DMS 273 treated with DMSO at 0.1 percent for 48 hours (cell line): ENCODE results near the gene TNFRSF8.
"Not testable (repeated sequence)": the region's sequence is repeated elsewhere in the genome, so short reads cannot be mapped to it uniquely, and the experiment has no call there.

ENCODE experiments used
- DNase-seq: peaks from one replicate; lab custom pipeline; 2025; lab: John Stamatoyannopoulos, UW

Gene TNFRSF8

DNA sequence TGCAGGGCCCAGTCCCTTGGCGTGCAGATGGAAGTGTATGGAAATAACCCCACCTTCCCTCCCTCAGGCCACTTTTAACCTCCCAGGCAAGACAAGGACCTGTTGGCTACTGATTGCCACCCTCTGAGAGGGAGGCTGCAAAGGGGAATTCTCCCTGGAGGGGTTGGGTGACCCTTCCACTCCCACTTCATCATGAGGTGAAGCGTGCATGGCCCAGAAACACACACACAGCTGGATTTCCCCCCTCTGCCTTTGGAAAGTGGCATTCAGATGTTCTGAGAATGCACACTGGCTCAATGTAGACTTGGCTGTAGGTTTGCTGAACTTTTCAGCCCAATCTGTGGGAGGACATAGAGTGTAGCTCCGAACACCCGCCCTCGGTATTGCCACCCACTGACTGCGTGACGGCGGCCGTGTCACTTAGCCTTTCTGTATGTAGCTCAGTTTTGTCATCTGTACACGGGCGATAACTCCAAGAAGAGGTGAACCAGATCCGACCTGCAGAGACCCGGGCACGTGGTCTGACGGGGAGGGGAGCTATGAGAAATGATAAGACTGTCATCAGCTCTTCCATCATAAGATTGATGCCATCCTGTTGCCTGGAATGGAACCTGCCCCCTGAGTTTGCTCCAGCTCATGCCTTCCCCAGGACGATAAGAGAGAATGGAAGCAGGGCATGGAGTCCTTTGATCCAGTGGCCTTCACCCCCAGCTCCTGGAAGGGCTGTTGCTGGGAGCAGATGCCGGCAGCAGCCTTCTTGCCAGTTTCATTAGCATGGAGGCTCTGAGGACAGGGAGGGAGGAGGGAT, 24.5 kb upstream of the TNFRSF8 start:
- DNase-seq, result no peak

DNA sequence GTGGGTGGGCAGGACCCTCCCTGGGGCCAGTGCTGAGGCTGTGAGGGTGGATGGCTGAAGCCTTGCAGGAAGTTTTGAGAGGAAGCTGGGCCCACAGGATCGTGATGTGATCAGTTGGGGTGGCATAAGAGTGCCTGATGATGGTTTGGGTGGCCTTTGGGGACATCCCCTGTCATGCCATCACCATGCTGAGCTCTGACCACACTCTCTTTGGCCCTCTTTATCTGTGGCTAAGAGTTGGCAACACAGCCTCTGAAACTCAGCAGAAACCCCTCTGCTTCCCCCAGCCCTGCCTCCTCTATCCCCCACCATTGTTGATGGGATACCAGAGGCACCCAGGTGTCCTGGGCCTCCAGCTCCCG, 24.0 kb upstream of the TNFRSF8 start:
- no peak for DNase-seq

DNA sequence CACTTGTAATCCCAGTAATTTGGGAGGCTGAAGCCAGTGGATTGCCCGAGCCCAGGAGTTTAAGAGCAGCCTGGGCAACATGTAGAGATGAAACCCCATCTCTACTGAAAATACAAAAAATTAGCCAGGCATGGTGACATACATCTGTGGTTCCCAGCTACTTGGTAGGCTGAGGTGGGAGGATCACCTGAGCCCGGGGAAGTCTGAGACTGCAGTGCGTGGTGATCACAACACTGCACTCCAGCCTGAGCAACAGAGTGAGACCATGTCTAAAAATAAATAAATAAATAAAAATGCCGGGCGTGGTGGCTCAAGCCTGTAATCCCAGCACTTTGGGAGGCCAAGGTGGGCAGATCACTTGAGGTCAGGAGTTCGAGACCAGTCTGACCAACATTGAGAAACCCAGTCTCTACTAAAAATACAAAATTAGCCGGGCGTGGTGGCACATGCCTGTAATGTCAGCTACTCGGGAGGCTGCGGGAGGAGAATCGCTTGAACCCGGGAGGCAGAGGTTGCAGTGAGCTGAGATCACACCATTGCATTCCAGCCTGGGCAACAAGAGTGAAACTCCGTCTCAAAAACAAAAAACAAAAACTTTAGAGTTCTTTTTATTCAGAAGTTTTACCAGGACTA, 23.2 kb upstream of the TNFRSF8 start:
- DNase-seq, result not testable (repeated sequence)

DNA sequence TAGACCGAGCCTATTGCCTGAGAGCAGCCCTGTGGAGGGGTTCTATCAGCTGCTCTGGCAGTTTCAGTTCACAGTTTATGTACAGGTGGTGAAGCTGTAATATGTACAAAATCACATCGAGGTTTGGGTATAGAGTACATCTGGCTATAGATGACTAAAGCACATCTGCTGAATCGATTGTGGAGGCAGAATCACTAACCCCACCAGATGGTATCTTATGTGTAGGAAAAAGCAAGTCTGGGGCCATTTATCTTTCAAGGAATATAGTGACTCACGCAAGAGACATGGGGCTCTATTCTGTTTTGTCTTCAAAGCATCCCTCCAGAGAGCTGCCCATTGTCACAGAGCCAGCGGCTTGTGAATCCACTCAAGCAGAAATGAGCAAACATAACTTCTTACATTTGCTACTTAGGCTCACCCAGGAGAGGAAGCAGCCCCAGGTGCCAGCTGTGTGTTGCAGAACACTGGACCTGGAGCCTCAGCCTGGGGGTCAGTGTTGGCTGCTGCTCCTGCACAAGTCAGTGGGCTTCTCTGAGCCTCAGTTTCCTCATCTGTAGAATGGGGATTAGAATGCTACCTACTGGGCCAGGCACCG, 22.5 kb upstream of the TNFRSF8 start:
- peak; percentile 75 for DNase-seq

DNA sequence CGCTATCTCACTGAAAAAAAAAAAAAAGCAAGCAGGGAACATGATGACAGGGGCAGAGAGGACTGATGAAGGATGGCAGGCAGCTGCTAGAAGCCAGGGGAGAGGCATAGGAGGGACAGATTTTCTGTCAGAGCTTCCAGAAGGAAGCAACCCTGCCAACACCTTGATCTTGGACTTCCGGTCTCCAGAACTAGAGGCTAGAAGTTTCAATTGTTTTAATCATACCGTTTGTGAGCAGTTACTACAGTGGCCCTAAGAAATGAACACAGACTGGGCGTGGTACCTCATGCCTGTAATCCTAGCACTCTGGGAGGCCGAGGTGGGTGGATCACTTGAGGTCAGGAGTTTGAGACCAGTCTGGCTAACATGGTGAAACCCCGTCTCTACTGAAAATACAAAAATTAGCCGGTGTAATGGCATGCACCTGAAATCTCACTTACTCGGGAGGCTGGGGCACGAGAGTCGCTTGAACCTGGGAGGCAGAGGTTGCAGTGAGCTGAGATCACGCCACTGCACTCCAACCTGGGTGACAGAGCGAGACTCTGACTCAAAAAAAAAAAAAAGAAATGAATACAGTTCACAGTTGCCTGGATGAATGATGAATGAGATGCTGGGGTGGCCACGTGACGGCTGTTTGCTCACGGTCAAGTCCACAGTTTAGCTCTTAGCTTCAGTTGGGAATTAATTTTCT, 18.8 kb upstream of the TNFRSF8 start:
- not testable (repeated sequence) for DNase-seq

DNA sequence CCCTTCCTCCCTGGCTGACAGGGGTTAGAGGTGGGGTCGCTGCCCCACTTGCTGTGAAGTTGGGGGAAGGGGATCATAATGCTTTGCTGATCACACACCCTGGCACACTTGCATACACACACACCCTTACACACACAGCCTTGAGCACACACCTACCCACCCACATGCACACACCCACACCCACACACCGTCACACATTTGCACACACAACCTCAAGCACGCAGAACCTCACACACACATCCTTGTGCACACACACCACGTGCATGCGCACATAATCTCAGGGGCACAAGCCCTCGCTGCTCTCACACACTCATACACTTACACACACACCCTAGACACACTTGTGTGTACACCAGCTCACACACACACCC, 16.4 kb upstream of the TNFRSF8 start:
- no peak for DNase-seq

DNA sequence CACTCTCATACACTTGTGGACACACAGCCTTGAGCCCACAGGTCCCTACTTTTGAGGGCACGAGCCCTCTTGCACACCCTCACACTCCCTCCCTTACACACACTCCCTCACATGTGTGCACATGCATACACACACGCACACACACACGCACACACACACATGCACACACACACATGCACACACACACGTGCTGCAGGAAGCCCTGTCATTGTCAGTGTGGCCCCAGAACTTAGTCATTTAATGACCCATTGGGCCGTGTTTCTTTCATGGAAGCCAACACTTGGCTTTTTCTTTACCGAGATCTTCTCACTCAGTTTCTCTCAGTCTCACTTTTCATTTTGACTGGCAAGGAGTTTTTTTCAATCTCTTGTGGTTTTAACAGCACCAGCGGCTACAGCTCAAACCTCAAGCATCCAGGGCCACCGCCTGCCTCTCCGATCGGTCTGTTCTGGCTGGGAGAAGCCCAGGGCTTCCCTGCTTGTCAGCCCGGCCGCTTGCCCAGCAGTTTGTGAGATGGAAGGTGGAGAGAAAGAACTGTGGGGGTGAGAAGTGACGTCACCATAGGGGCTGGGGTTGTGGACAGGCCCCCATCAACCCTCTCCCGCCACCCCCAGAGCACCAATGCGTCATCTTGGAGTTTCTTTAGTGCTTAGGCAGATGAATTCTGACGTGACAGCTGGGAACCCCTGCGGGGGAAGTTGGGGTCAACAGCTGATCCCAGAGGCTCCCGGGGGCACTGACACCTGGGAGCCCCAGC, 15.8 kb upstream of the TNFRSF8 start:
- DNase-seq, result no peak

DNA sequence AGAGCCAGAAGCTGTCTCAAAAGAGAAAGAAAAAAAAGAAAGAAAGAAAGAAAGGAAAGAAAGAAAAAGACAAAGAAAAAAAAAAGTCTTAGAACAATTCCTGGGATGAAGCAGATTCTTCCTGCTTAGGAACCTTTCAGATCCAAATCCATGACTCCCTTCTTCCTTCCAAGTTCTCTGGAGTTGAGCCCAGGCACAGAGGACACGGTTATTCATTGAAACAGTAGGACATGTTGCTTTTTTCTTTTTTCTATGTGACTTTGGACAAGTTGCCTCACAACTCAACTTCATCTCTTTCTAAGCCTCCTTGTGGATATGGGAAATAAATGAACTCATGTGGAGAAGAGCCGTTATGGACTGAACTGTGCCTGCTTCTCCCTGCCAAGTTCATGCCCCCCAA, 14.7 kb upstream of the TNFRSF8 start:
- no peak for DNase-seq

DNA sequence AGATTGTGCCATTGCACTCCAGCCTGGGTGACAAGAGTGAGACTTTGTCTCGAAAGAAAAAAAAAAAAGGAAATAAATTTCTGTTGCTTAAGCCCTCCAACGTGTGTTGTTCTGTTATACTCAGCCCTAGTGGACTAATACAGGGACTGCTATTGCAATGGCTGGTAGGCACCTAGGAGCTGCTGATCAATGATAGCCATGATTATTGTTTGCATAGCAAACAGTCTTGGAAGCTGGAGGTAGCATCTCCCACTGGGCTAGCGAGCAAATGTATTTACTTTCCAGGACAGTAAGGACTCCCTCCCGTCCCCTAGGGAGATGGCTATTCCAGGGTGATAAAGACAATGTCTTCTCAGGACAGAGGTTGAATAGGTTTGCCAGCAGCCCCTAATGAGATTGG, 13.5 kb upstream of the TNFRSF8 start:
- no peak for DNase-seq

DNA sequence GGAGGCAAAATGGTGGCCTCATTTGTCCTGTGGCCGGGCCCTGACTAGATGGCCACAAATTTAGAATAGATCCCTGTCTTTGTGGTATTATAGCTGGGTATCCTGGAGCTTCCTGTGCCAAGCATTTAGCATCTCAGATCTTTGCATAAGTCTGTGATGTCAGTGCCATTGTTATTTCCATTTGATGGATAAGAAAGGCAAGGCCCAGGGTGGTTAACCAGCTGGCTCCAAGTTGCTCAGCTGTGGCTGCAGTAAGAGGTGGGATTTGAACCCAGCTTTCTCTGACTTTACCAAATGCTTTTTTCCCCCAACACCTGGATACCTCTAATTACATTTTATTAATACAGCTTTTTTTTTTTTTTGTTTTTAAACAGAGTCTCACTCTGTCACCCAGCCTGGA, 11.7 kb upstream of the TNFRSF8 start:
- no peak for DNase-seq

DNA sequence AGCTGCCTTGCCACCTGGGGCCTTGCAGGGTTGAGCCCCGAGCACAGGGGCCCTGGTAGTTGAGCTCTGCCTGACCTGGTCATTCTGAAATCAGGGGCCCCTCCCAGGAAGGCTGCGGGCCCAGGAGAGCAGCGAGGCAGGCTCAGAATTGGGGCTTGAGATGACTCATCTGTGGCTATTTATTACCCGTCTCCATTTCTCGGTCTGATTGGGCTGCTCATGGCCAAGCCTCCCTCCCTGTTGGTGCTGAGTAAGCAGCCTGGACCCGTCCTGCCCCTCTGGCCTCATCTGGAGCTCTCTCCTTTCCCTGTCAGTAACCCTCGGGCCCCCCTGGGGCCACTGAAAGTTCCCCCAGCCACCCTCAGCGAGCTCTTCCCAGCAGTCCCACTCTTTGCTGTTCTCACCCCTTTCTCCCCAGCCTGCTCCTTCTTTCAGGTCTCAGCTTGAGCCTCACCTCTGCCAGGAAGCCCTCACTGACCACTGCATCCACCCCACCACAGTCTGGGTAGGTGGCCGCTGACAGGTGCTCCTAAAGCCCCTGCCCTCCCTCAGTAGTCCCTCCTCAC, 11.0 kb upstream of the TNFRSF8 start:
- peak; percentile 36 for DNase-seq

DNA sequence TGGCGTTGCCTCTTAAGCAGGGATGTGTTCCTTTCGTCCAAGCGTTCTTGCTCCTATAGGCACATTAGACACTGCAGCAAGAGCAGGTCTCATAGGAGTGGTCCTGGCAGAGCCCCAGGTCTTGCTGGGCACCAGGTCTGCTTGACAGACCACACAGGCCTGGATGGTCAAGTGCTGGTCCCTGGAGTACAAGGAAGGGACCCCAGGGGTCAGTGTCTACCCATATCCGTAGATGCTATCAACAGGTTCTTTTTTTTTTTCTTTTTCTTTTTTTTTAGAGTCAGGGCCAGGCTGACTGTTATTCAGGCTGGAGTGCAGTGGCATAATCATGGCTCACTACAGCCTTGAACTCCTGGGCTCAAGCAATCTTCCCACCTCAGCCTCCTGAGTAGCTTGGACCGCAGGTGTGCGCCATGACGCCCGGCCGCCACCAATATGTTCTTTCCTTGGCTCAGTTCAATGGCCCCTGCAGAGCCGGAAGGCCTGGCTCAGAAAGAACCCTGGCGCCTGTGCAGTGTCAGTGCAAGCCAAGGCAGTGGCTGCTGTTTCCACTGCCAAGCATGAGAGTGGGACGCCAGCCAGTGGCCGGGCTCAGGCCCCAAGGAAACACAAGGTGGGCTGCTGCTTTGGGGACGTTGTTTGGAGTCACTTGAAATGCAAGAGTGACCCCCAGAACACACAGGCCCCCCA, 10.0 kb upstream of the TNFRSF8 start:
- DNase-seq, result no peak

DNA sequence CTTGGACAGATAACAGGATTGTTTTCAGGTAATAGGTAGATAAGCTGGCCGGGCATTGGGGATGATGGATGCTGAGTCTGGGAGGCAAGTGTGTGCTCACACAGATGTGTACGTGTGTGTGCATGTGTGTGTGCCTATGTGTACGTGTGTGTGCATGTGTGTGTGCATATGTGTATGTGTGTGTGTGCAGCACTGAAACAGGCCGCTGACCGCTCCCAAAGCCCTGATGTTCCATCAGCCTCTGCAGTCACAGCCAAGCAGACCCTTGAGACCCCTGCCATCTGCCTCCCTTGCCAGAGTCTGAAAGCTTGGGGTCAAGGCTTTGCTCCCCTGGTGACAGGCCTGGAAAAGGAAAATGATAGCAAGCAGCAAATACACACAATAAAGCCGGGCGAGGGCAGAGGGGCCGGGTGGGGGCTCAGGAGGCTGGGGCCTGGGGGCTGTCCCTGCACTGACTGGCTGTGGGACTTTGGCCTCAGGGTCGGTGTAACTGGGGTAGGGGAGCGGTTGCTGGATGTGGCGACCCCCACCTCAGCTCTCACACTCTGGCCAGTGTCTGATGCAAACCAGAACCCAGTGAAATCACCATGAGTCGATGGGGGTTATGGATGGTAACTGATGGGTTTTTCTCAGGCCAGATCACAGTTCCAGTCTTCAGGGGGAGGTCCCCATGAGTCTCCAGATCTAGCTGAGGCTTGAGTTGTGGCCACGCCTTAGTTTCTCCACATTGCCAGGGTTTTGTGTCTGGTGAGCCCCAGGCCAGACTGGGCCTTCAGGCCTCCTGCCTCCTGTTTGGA, 9.2 kb upstream of the TNFRSF8 start:
- DNase-seq, result no peak

DNA sequence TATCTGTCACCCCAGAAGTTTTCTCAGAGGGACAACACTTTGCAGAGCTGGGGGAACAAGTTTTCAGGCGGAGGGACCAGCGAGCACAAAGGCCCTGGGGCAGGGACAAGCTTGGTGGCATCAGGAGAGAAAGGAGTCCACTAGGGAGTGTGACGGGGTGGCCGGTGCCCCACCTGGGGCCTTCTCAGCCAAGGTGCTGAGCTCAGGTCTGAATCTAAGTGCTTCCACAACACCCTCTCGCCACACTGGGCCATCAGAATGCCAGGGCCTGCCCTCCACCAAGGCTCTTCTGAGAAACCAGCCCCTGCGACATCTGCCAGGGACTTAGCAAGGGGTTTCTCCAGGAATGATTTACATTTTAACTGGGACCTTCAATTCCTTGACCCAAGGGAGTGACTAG, 7.8 kb upstream of the TNFRSF8 start:
- DNase-seq, result no peak

DNA sequence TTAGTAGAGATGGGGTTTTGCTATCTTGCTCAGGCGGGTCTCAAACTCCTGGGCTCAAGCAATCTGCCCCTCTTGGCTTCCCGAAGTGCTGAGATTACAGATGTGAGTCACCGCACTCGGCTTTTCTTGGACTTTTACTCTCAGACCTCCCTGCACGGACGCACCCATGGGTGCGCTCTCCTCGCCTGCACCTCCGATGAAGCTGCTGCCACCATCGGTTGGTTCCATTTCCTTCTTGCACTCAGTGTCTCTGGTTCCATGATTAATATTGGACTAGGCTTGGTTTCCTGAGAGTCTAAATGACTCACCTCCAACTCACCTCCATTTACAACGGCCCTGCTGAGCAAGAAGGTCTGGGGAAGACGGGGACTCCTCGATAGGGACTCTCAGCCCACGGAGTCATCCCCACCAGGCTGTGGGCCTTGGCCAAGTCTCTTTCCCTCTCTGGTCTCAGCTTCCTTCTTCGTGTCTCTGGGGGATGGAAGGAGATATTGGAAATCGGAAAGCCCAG, 6.7 kb upstream of the TNFRSF8 start:
- DNase-seq, result no peak

DNA sequence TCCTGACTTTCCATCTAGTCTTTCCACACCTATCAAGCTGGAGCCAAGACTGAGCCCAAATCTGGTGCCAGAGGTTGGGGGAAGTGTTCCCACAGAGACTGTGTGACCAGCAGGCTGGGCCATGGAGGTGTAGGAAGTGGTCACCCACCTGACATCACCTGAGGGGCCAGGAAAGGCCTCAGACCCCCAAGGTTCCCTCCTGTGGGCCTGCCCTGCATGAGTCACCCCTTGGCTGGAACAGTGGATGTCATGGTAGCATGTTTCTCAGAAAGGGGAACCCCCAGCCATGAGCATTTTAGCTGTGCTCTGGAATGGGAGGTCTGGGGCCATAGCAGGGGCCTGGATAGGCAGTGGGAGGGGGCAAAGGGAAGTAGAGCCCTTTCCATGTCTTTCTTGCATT, 5.7 kb upstream of the TNFRSF8 start:
- no peak for DNase-seq

DNA sequence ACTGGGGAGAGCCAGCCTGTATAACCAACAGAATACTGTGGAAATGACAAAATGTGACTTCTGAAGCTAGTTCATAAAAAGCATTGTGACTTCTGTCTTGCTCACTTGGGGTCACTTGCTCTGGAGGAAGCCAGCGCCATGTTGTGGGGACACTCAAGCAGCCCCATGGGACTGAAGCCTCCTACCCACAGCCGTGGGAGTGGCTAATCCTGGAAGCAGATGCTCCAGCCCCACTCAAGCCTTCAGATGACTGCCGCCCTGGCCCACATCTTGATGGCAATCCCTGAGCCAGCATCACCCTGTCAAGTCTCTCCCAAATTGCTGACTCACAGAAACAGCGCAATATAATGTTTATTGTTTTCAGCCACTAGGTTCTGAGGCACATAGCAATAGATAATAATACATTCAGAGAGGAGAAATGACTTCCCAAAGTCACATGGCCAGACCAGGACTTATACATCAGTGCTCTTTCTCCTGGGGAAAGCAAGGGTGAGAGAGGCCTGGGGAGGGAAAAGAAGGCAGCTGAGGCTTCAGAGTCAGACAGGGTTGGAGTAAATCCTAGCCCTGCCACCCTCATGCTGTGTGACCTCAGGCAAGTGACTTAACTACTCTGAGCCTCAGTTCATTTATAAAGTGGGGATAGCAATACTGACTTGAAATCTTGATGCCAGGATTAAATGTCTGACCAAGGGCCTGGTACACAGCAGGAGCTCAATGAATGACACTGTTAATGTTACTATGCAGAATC, 5.0 kb upstream of the TNFRSF8 start:
- no peak for DNase-seq

DNA sequence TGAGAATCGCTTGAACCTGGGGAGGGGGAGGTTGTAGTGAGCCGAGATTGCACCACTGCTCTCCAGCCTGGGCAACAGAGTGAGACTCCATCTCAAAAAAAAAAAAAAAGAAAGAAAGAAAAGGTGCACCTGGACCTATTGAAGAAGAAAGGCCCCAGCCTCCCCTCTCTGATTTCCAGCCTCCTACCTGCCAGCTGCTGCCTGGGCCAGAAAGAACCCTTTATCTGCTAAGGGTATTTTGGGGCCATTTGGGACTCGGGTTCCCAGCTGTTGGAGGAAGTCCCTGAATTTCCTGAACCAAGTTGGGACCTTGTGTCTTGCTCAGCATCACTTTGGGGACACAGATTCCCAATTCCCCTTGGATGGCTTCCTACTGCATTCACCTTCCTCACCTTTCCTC, 3.9 kb upstream of the TNFRSF8 start:
- DNase-seq, result no peak

DNA sequence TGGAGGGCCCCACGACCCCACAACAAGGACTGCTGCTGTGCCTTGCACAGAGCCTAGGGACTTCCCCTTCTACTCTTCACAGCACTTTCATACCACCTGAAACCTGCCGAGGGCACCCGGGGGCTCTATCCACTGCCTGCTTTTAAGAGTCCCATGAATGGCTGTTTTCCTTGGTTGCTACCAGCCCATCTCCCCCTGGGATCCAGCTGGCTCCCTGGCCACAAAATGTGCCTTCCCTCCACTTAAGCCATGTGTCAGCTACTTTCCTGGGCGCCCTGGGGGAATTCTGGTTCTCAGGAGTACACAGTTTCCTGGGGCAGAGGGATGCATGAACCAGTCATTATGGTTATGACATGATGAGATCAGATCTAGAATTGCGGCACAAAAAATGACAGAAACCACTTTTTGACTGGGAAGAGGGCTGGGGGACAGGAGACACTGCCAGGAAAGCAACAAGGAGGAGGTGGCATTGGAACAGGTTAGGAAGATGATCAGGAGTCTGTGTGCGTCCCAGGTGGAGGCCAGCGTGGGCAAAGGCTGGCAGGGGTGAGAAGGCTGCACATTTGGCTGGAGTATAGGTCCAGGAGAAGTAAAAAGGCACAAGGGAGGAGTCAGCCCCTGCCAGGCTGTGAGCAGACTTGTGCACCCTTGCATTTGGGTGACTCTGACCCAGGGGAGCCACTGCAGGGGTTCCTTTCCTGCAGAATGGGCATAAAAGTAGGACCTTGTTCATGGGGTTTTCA, 3.2 kb upstream of the TNFRSF8 start:
- no peak for DNase-seq
